Measurements from ENCODE around the gene KRT1.

The KRT1 gene

DNA sequence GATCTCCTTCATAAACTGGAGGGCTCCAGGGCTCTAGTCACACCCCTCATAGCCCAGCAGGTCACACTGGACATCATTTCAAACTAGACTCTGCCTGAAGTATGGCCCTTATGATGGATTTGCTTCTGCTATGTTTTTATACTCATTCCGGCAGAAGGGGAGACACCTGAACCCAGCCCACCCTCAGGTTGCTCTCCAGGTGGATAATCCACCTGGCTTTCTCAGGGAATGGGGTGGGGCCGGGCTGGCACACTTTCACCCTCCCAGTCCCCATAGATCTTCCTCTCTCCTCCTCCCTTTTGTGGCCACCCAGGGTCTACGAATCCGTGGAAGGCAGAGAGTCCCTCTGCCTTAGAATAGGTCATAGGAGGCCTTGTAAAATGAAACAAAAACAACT, 52.1 kb downstream of the KRT1 start:
- H2BK12ac ChIP-seq (ENCODE audit: low read length in 2 of 2): no peak overlapping the region
- DNase-seq: no peak

DNA sequence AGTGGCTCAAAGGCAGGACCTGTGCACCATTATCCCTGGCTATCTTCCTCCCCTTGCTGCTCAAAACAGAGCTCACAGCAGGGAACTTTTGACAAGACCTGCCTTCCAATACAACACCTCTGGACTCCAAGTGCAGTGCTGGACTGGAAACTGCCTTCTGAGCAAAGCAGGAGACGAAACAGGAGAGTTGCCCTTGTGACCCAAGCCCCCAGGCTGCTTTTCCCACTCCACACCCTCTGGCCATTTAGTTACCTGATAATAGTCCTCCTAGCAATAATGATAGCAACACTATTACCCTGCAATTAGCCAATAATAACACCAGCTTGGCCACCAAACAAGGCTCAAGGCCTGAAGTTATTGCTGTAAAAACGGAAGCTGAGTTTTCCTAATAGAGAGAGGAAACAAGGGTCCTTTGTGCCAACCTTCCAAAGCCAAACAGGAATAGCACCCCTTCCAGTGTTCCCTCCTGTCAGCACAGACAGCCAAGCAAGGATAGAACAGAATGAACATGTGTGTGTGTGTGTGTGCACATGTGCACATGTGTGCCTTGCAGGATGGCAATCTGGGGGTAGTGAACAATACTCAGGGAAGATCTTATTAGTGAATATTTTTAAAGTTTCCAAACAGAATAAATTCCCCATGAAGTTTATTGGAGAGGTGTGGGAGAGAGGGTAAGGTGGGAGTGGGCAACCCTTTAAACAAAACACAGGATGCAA, 52.7 kb downstream of the KRT1 start:
- WGBS: 65% methylated on average over 1 of the region's 2 CpGs
- Histone ChIP-seq H3K4me3 (ENCODE audit: insufficient read depth in 1 of 2, low read depth in 1 of 2, low read length in 2 of 2) (no peak overlapping the region), H3K4ac (ENCODE audit: low read depth in 1 of 2, low read length in 2 of 2) (no peak overlapping the region)

More for the DNA sequence above, 52.1 kb downstream of the KRT1 start:
- H3K4me2 ChIP-seq (ENCODE audit: low read length, poor library complexity, severe bottlenecking): no peak overlapping the region
- no peak overlapping the region for H2BK15ac ChIP-seq (ENCODE audit: low read depth, poor library complexity, severe bottlenecking)
- no peaks in the 10 kb centered on the region for H3K4me1 ChIP-seq (ENCODE audit: control insufficient read depth, insufficient read depth, low read depth, low read length)
- H3K18ac ChIP-seq (ENCODE audit: low read depth in 1 of 2, low read length in 2 of 2): no peak overlapping the region
- H2AK5ac ChIP-seq (ENCODE audit: low read length, severe bottlenecking): no peak overlapping the region
- no peak overlapping the region for H4K8ac ChIP-seq (ENCODE audit: low read length)
- H3K4me3 ChIP-seq (ENCODE audit: insufficient read depth in 1 of 2, low read depth in 1 of 2, low read length in 2 of 2): no peak overlapping the region
- H3K9ac ChIP-seq (ENCODE audit: low read length): no peak overlapping the region
- H3K14ac ChIP-seq (ENCODE audit: low read length in 2 of 2): no peak overlapping the region
- H3K9me3 ChIP-seq (ENCODE audit: control insufficient read depth, low read length): no peaks in the 10 kb centered on the region
- H4K91ac ChIP-seq (ENCODE audit: low read length): no peak overlapping the region
- WGBS: 79% methylated on average over 1 of the region's 4 CpGs
- peaks cover 30 to 87% of the 10 kb centered on the region in 2 experiments for H3K27me3 ChIP-seq (ENCODE audit: control insufficient read depth in 1 of 2, insufficient read depth in 1 of 2, low read length in 2 of 2)
- no peaks in the 10 kb centered on the region for H3K79me1 ChIP-seq (replicated peaks; ENCODE audit: low read length, poor library complexity, severe bottlenecking)
- H3K36me3 ChIP-seq (ENCODE audit: control insufficient read depth in 1 of 2, insufficient read depth in 2 of 2, low read depth in 1 of 2, low read length in 2 of 2): no peaks in the 10 kb centered on the region
- no peak overlapping the region for H3K23ac ChIP-seq (ENCODE audit: low read length in 2 of 2)
- H3K4ac ChIP-seq (ENCODE audit: low read depth in 1 of 2, low read length in 2 of 2): no peak overlapping the region
- H2BK5ac ChIP-seq (ENCODE audit: low read depth, low read length, poor library complexity, severe bottlenecking): no peak overlapping the region
- H2AFZ ChIP-seq (ENCODE audit: low read depth, low read length): no peak overlapping the region
- no peak overlapping the region for H2BK120ac ChIP-seq (ENCODE audit: low read depth, low read length)
- no peak overlapping the region for H3K27ac ChIP-seq (ENCODE audit: low read length, poor library complexity, severe bottlenecking)

More for the DNA sequence above, 52.7 kb downstream of the KRT1 start:
- no peak overlapping the region for H3K9ac ChIP-seq (ENCODE audit: low read length)
- peaks cover 30 to 85% of the 10 kb centered on the region in 2 experiments for H3K27me3 ChIP-seq (ENCODE audit: control insufficient read depth in 1 of 2, insufficient read depth in 1 of 2, low read length in 2 of 2)
- no peak overlapping the region for H3K14ac ChIP-seq (ENCODE audit: low read length in 2 of 2)
- no peaks in the 10 kb centered on the region for H3K79me1 ChIP-seq (replicated peaks; ENCODE audit: low read length, poor library complexity, severe bottlenecking)
- no peaks in the 10 kb centered on the region for H3K36me3 ChIP-seq (ENCODE audit: control insufficient read depth in 1 of 2, insufficient read depth in 2 of 2, low read depth in 1 of 2, low read length in 2 of 2)
- DNase-seq: no peak
- H3K23ac ChIP-seq (ENCODE audit: low read length in 2 of 2): no peak overlapping the region
- H2AFZ ChIP-seq (ENCODE audit: low read depth, low read length): no peak overlapping the region
- no peak overlapping the region for H2BK15ac ChIP-seq (ENCODE audit: low read depth, poor library complexity, severe bottlenecking)
- H2BK5ac ChIP-seq (ENCODE audit: low read depth, low read length, poor library complexity, severe bottlenecking): no peak overlapping the region
- no peaks in the 10 kb centered on the region for H3K4me1 ChIP-seq (ENCODE audit: control insufficient read depth, insufficient read depth, low read depth, low read length)
- no peak overlapping the region for H3K27ac ChIP-seq (ENCODE audit: low read length, poor library complexity, severe bottlenecking)
- H2BK120ac ChIP-seq (ENCODE audit: low read depth, low read length): no peak overlapping the region
- H3K18ac ChIP-seq (ENCODE audit: low read depth in 1 of 2, low read length in 2 of 2): no peak overlapping the region
- H2BK12ac ChIP-seq (ENCODE audit: low read length in 2 of 2): no peak overlapping the region
- H2AK5ac ChIP-seq (ENCODE audit: low read length, severe bottlenecking): no peak overlapping the region
- H4K91ac ChIP-seq (ENCODE audit: low read length): no peak overlapping the region
- H3K4me2 ChIP-seq (ENCODE audit: low read length, poor library complexity, severe bottlenecking): no peak overlapping the region
- H3K9me3 ChIP-seq (ENCODE audit: control insufficient read depth, low read length): no peaks in the 10 kb centered on the region
- H4K8ac ChIP-seq (ENCODE audit: low read length): no peak overlapping the region
